ENCODE measurements around the gene GBA3.

Gene GBA3

GRCh38 chr4:22790631-22791030 lies 97.9 kb downstream of the GBA3 start:
- no peak for DNase-seq

- DNase-seq, result no peak
Measured at GRCh38 chr4:22794732-22795131, 102.0 kb downstream of the GBA3 start.

GRCh38 chr4:22801391-22801790 lies 108.7 kb downstream of the GBA3 start:
- no peak for DNase-seq

GRCh38 chr4:22802876-22803275 lies 110.1 kb downstream of the GBA3 start:
- no peak for DNase-seq

- no peak for DNase-seq
Measured at GRCh38 chr4:22803512-22803911, 110.8 kb downstream of the GBA3 start.

GRCh38 chr4:22814906-22815305 lies 122.2 kb downstream of the GBA3 start:
- no peak for DNase-seq

GRCh38 chr4:22824091-22824490 lies 131.4 kb downstream of the GBA3 start:
- no peak for DNase-seq

GRCh38 chr4:22842360-22843018 lies 149.8 kb downstream of the GBA3 start:
- DNase-seq, result peak; percentile 72

- no peak for DNase-seq
Measured at GRCh38 chr4:22848332-22848731, 155.6 kb downstream of the GBA3 start.

GRCh38 chr4:22850055-22850454 lies 157.3 kb downstream of the GBA3 start:
- no peak for DNase-seq

GRCh38 chr4:22850630-22851029 lies 157.9 kb downstream of the GBA3 start:
- no peak for DNase-seq

GRCh38 chr4:22857411-22857810 lies 164.7 kb downstream of the GBA3 start:
- DNase-seq, result no peak

- DNase-seq, result no peak
Measured at GRCh38 chr4:22859318-22859717, 166.6 kb downstream of the GBA3 start.

All from retina (tissue), 1 donor.